HepG2 (cell line): ENCODE results near the gene PLPP3. TPM values are rescaled to one million over a fixed set of nuclear protein-coding genes. Genes with fewer than 3 reads are reported as not detected.

ENCODE experiments used
- ARID2 ChIP-seq: sonication (generic); formaldehyde crosslinking; IDR thresholded peaks from 2 replicates; pipeline ENCODE4 v1.8.1; 2022; ENCODE audit warnings: mild to moderate bottlenecking, missing genetic modification reagents, borderline replicate concordance
- CEBPB ChIP-seq: IDR thresholded peaks from 2 replicates; pipeline ENCODE4 v1.6.1; 2011; ENCODE audit warnings: low read depth, low read length, improper control_type of control experiment, borderline replicate concordance
- CENPX ChIP-seq: sonication (generic); formaldehyde crosslinking; IDR thresholded peaks from 2 replicates; pipeline ENCODE4 v1.9.0; 2021; ENCODE audit warnings: mild to moderate bottlenecking, missing genetic modification reagents, moderate library complexity
- DPF2 ChIP-seq: sonication (generic); formaldehyde crosslinking; IDR thresholded peaks from 2 replicates; pipeline ENCODE4 v1.4.0; 2020; ENCODE audit warnings: mild to moderate bottlenecking, low read depth, missing genetic modification reagents, borderline replicate concordance
- EEA1 ChIP-seq: sonication (generic); formaldehyde crosslinking; IDR thresholded peaks from 2 replicates; pipeline ENCODE4 v1.5.1; 2020; ENCODE audit warnings: mild to moderate bottlenecking, missing genetic modification reagents, borderline replicate concordance
- EED ChIP-seq: sonication (generic); formaldehyde crosslinking; IDR thresholded peaks from 2 replicates; pipeline ENCODE4 v1.5.0; 2020; ENCODE audit warnings: mild to moderate bottlenecking, missing genetic modification reagents
- FLYWCH1 ChIP-seq: sonication (generic); formaldehyde crosslinking; IDR thresholded peaks from 2 replicates; pipeline ENCODE4 v1.8.1; 2023; ENCODE audit warnings: mild to moderate bottlenecking, missing genetic modification reagents
- HIVEP1 ChIP-seq: sonication (generic); formaldehyde crosslinking; IDR thresholded peaks from 2 replicates; pipeline ENCODE4 v1.4.0; 2020; ENCODE audit warnings: mild to moderate bottlenecking, missing genetic modification reagents
- HOXA7 ChIP-seq: sonication (generic); formaldehyde crosslinking; IDR thresholded peaks from 2 replicates; pipeline ENCODE4 v1.8.1; 2022; ENCODE audit warnings: mild to moderate bottlenecking, missing genetic modification reagents, moderate library complexity
- KMT2A ChIP-seq: sonication (generic); formaldehyde crosslinking; IDR thresholded peaks from 2 replicates; pipeline ENCODE4 v1.4.0; 2020; ENCODE audit warnings: missing genetic modification reagents
- MED13 ChIP-seq: sonication (generic); formaldehyde crosslinking; IDR thresholded peaks from 2 replicates; pipeline ENCODE4 v1.5.0; 2020; ENCODE audit warnings: missing genetic modification reagents
- POLR2AphosphoS5 ChIP-seq: IDR thresholded peaks from 2 replicates; pipeline ENCODE4 v1.6.1; 2012; ENCODE audit warnings: low read depth, low read length
- POLR2G ChIP-seq: fragments of 200-400 bp; formaldehyde crosslinking; IDR thresholded peaks from 2 replicates; pipeline ENCODE4 v1.6.1; 2018; ENCODE audit warnings: mild to moderate bottlenecking, low read depth, low read length, moderate library complexity
- RAD21 ChIP-seq: fragments of 450-650 bp; formaldehyde crosslinking; IDR thresholded peaks from 2 replicates; pipeline ENCODE4 v1.5.0; 2020; ENCODE audit warnings: mild to moderate bottlenecking
- SNAI1 ChIP-seq: sonication (generic); formaldehyde crosslinking; IDR thresholded peaks from 2 replicates; pipeline ENCODE4 v1.5.0; 2020; ENCODE audit warnings: mild to moderate bottlenecking, missing genetic modification reagents, borderline replicate concordance
- ZBTB20 ChIP-seq: sonication (generic); formaldehyde crosslinking; IDR thresholded peaks from 2 replicates; pipeline ENCODE4 v1.8.1; 2023; ENCODE audit warnings: missing genetic modification reagents, low read depth, mild to moderate bottlenecking, borderline replicate concordance
- ZEB1 ChIP-seq: IDR thresholded peaks from 2 replicates; pipeline ENCODE4 v1.6.1; 2012; ENCODE audit warnings: mild to moderate bottlenecking, low read depth, inconsistent platforms; ENCODE audit not compliant: insufficient replicate concordance
- ZFP62 ChIP-seq: sonication (generic); formaldehyde crosslinking; IDR thresholded peaks from 2 replicates; pipeline ENCODE4 v1.4.0; 2020; ENCODE audit warnings: missing genetic modification reagents
- ZNF160 ChIP-seq: sonication (generic); formaldehyde crosslinking; IDR thresholded peaks from 2 replicates; pipeline ENCODE4 v1.8.0; 2022; ENCODE audit warnings: mild to moderate bottlenecking, inconsistent platforms, missing genetic modification reagents
- ZNF225 ChIP-seq: sonication (generic); formaldehyde crosslinking; IDR thresholded peaks from 2 replicates; pipeline ENCODE4 v1.4.0; 2020; ENCODE audit warnings: mild to moderate bottlenecking, missing genetic modification reagents
- ZNF230 ChIP-seq: sonication (generic); formaldehyde crosslinking; IDR thresholded peaks from 2 replicates; pipeline ENCODE4 v1.4.0; 2020; ENCODE audit warnings: mild to moderate bottlenecking, missing genetic modification reagents
- ZNF446 ChIP-seq: sonication (generic); formaldehyde crosslinking; IDR thresholded peaks from 2 replicates; pipeline ENCODE4 v1.5.0; 2020; ENCODE audit warnings: mild to moderate bottlenecking, missing genetic modification reagents
- ZSCAN20 ChIP-seq: sonication (generic); formaldehyde crosslinking; IDR thresholded peaks from 2 replicates; pipeline ENCODE4 v1.4.0; 2020; ENCODE audit warnings: missing genetic modification reagents, mild to moderate bottlenecking, borderline replicate concordance
- polyA plus RNA-seq, 8 experiments: library from polyadenylated mRNA; depleted of rRNA in 3 of 8; stranded (reverse) in 7 of 8; unstranded in 1 of 8; fragments of >200 nt; fragmentation: Illumina TruSeq in 4 of 8; extraction: Trizol in 4 of 8; gene quantifications; 2 replicates each; pipeline versions ENCODE4 v1.2.1 to v1.2.3, GENCODE V29; 2011 to 2016; ENCODE audit warnings: low read depth in 4 of 8, missing spikeins in 1 of 8, mixed read lengths in 1 of 8; ENCODE audit not compliant: insufficient read depth in 1 of 8
- total RNA-seq, 5 experiments: library from RNA; depleted of rRNA; stranded (reverse); fragments of >200 nt; fragmentation: Illumina TruSeq; extraction: Trizol; gene quantifications; 2 replicates each; pipeline ENCODE4 v1.2.3, GENCODE V29; 2016; ENCODE audit warnings: low read depth in 1 of 5
- TF ChIP-seq, protein P1 (sequence below): sonication (generic); formaldehyde crosslinking; IDR thresholded peaks from 2 replicates; pipeline ENCODE4 v1.4.0; 2020; ENCODE audit warnings: mild to moderate bottlenecking, missing genetic modification reagents
- TF ChIP-seq, protein P2 (sequence below): sonication (generic); formaldehyde crosslinking; IDR thresholded peaks from 2 replicates; pipeline ENCODE4 v1.4.0; 2020; ENCODE audit warnings: missing genetic modification reagents

The PLPP3 gene
- total and polyA plus RNA-seq, 2 of the 13 experiments (the other 11 are each of a cell fraction or from before 2014, with no cell fraction given): 49.7 to 65.8 TPM

DNA sequence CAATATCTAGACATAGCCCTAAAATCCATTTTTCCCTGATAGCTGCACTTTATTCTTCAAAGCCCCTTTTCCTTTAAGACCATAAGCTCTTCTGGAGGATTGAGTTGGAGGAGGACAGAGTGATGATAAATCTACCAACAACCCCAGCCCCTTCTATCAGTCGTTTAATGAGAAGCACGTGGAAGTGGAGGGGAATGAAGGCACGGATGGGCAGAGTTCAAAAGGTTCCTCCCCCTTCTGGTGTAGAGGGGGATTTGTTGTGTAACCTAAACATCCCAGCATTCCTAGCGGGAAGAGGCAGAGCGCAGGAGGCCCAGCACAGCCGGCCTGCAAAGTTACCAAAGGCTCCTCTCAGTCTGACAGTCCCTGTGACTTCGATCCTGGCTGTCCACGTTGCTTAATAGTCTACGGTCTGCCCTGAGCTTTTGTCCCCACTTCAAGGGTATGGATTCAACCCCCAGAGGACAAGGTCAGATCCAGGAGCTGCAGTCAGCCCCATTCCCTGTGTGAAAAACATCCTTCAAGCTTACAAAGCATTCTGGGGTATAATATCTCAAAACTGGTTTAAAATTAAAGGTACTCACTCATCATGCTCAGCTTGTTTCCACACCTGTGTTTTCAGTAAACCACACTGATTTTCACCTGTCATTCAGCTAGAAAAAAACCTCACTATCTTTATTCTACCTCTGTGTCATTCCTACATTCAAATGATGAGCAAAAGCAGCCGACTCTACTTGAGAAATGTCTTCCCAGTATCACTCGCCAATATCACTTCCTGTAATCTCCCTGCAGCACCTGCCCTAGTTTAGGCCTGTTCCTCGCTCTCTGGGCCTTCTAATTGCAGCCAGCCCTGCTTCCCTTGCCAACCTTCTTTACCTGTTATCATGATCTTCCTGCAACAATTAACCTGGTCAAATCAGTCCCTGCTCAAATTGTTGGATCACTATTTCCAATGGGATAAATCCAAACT lies 117.9 kb downstream of the PLPP3 start (continued):
- TF ChIP-seq MED13 (CRISPR knock-in tag) (peak; percentile 51; the same call in 1 of the 2 replicates), POLR2G (peak; percentile 64), POLR2AphosphoS5 (peak; percentile 61; the same call in 1 of the 2 replicates), HOXA7 (CRISPR knock-in tag) (no peak), KMT2A (peak; percentile 81; the same call in 1 of the 2 replicates), ZFP62 (CRISPR knock-in tag) (no peak), FLYWCH1 (CRISPR knock-in tag) (no peak), ZEB1 (no peak), ZNF160 (CRISPR knock-in tag) (peak; percentile 81; the same call in 1 of the 2 replicates), CENPX (CRISPR knock-in tag) (no peak), ZSCAN20 (no peak), HIVEP1 (CRISPR knock-in tag) (0 out of 2 replicates have a peak, but pooled peaks have one; percentile 24), ZNF225 (CRISPR knock-in tag) (no peak), EEA1 (CRISPR knock-in tag) (no peak), ZNF230 (CRISPR knock-in tag) (peak; percentile 89), ZNF446 (CRISPR knock-in tag) (no peak), CEBPB (peak; percentile 92), ARID2 (CRISPR knock-in tag) (no peak), RAD21 (CRISPR knock-in tag) (peak; percentile 57), ZBTB20 (CRISPR knock-in tag) (peak; percentile 31; the same call in 1 of the 2 replicates), EED (CRISPR knock-in tag) (no peak), DPF2 (CRISPR knock-in tag) (0 out of 2 replicates have a peak, but pooled peaks have one; percentile 71), SNAI1 (CRISPR knock-in tag) (peak; percentile 68; the same call in 1 of the 2 replicates)
- TF ChIP-seq, protein P1, sequence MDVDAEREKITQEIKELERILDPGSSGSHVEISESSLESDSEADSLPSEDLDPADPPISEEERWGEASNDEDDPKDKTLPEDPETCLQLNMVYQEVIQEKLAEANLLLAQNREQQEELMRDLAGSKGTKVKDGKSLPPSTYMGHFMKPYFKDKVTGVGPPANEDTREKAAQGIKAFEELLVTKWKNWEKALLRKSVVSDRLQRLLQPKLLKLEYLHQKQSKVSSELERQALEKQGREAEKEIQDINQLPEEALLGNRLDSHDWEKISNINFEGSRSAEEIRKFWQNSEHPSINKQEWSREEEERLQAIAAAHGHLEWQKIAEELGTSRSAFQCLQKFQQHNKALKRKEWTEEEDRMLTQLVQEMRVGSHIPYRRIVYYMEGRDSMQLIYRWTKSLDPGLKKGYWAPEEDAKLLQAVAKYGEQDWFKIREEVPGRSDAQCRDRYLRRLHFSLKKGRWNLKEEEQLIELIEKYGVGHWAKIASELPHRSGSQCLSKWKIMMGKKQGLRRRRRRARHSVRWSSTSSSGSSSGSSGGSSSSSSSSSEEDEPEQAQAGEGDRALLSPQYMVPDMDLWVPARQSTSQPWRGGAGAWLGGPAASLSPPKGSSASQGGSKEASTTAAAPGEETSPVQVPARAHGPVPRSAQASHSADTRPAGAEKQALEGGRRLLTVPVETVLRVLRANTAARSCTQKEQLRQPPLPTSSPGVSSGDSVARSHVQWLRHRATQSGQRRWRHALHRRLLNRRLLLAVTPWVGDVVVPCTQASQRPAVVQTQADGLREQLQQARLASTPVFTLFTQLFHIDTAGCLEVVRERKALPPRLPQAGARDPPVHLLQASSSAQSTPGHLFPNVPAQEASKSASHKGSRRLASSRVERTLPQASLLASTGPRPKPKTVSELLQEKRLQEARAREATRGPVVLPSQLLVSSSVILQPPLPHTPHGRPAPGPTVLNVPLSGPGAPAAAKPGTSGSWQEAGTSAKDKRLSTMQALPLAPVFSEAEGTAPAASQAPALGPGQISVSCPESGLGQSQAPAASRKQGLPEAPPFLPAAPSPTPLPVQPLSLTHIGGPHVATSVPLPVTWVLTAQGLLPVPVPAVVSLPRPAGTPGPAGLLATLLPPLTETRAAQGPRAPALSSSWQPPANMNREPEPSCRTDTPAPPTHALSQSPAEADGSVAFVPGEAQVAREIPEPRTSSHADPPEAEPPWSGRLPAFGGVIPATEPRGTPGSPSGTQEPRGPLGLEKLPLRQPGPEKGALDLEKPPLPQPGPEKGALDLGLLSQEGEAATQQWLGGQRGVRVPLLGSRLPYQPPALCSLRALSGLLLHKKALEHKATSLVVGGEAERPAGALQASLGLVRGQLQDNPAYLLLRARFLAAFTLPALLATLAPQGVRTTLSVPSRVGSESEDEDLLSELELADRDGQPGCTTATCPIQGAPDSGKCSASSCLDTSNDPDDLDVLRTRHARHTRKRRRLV (CRISPR knock-in tag): no peak
- TF ChIP-seq, protein P2, sequence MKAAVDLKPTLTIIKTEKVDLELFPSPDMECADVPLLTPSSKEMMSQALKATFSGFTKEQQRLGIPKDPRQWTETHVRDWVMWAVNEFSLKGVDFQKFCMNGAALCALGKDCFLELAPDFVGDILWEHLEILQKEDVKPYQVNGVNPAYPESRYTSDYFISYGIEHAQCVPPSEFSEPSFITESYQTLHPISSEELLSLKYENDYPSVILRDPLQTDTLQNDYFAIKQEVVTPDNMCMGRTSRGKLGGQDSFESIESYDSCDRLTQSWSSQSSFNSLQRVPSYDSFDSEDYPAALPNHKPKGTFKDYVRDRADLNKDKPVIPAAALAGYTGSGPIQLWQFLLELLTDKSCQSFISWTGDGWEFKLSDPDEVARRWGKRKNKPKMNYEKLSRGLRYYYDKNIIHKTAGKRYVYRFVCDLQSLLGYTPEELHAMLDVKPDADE (CRISPR knock-in tag): no peak
